H9 (cell line): ENCODE measurements around the gene YDJC. TPM values are rescaled to one million over a fixed set of nuclear protein-coding genes. Genes with fewer than 3 reads are reported as not detected.

ENCODE experiments used
- DNase-seq: peaks from one replicate; pipeline ENCODE4 v3.0.0-alpha.2; 2017
- H2AFZ ChIP-seq: one replicate; pipeline ENCODE4 v1.6.1; 2013; ENCODE audit warnings: mild to moderate bottlenecking, low read length, control low read depth, moderate library complexity
- H2AK5ac ChIP-seq: 2 replicates; pipeline ENCODE4 v1.6.1; 2013; ENCODE audit warnings: low read length, control low read depth, mixed read lengths; ENCODE audit not compliant: insufficient read length
- H2BK120ac ChIP-seq: one replicate; pipeline ENCODE4 v1.6.1; 2013; ENCODE audit warnings: low read depth, mild to moderate bottlenecking, low read length, control low read depth, inconsistent platforms; ENCODE audit not compliant: poor library complexity, severe bottlenecking
- H2BK12ac ChIP-seq: 2 replicates; pipeline ENCODE4 v1.6.1; 2013; ENCODE audit warnings: low read length, control low read depth, mixed read lengths, low read depth; ENCODE audit not compliant: insufficient read length
- H2BK15ac ChIP-seq: 2 replicates; pipeline ENCODE4 v1.6.1; 2013; ENCODE audit warnings: low read depth, low read length, control low read depth
- H2BK20ac ChIP-seq: one replicate; pipeline ENCODE4 v1.6.1; 2013; ENCODE audit warnings: low read depth, mild to moderate bottlenecking, low read length, control low read depth, inconsistent platforms; ENCODE audit not compliant: poor library complexity, severe bottlenecking
- H2BK5ac ChIP-seq: 2 replicates; pipeline ENCODE4 v1.6.1; 2013; ENCODE audit warnings: low read length, control low read depth, mixed read lengths; ENCODE audit not compliant: insufficient read length
- H3K14ac ChIP-seq: 2 replicates; pipeline ENCODE4 v1.6.1; 2013; ENCODE audit warnings: low read length, control low read depth; ENCODE audit not compliant: insufficient read depth
- H3K18ac ChIP-seq: 2 replicates; pipeline ENCODE4 v1.6.1; 2013; ENCODE audit warnings: low read depth, mild to moderate bottlenecking, mixed read lengths, low read length, control low read depth; ENCODE audit not compliant: insufficient read length
- H3K23ac ChIP-seq: 2 replicates; pipeline ENCODE4 v1.6.1; 2013; ENCODE audit warnings: low read length, control low read depth, mixed read lengths, low read depth; ENCODE audit not compliant: insufficient read length
- H3K23me2 ChIP-seq: 2 replicates; pipeline ENCODE4 v1.6.1; 2013; ENCODE audit warnings: low read depth, mild to moderate bottlenecking, mixed read lengths, low read length, control low read depth; ENCODE audit not compliant: insufficient read length, poor library complexity, severe bottlenecking
- H3K27ac ChIP-seq: 2 replicates; pipeline ENCODE4 v1.5.1; 2013; ENCODE audit warnings: low read length, control low read depth, mixed read lengths, low read depth; ENCODE audit not compliant: insufficient read length
- H3K27me3 ChIP-seq: 2 replicates; pipeline ENCODE4 v1.6.1; 2013; ENCODE audit warnings: low read length, control low read depth, inconsistent platforms; ENCODE audit not compliant: insufficient read depth
- H3K4ac ChIP-seq: 2 replicates; pipeline ENCODE4 v1.6.1; 2013; ENCODE audit warnings: low read depth, mild to moderate bottlenecking, control low read depth, inconsistent platforms, low read length, moderate library complexity
- H3K4me1 ChIP-seq: 2 replicates; pipeline ENCODE4 v1.6.1; 2013; ENCODE audit warnings: low read length, control low read depth, inconsistent platforms; ENCODE audit not compliant: insufficient read depth
- H3K4me2 ChIP-seq: 2 replicates; pipeline ENCODE4 v1.6.1; 2013; ENCODE audit warnings: low read length, control low read depth, mixed read lengths; ENCODE audit not compliant: insufficient read length, insufficient read depth
- H3K56ac ChIP-seq: 2 replicates; pipeline ENCODE4 v1.6.1; 2013; ENCODE audit warnings: low read depth, mild to moderate bottlenecking, mixed read lengths, low read length, control low read depth; ENCODE audit not compliant: insufficient read length
- H3K79me1 ChIP-seq: 2 replicates; pipeline ENCODE4 v1.6.1; 2013; ENCODE audit warnings: low read depth, mild to moderate bottlenecking, moderate library complexity, low read length, control low read depth, inconsistent platforms; ENCODE audit not compliant: insufficient read depth, poor library complexity, severe bottlenecking
- H3K79me2 ChIP-seq: 2 replicates; pipeline ENCODE4 v1.6.1; 2013; ENCODE audit warnings: low read length, control low read depth, inconsistent platforms; ENCODE audit not compliant: insufficient read depth
- H3K9ac ChIP-seq: 2 replicates; pipeline ENCODE4 v1.6.1; 2013; ENCODE audit warnings: low read length, control low read depth, mixed read lengths; ENCODE audit not compliant: insufficient read length; ENCODE audit errors: extremely low read depth
- H3K9me3 ChIP-seq: one replicate; pipeline ENCODE4 v1.6.1; 2013; ENCODE audit warnings: low read depth, low read length, inconsistent platforms; ENCODE audit not compliant: control insufficient read depth
- H3T11ph ChIP-seq: one replicate; pipeline ENCODE4 v1.6.1; 2013; ENCODE audit warnings: mild to moderate bottlenecking, low read length, control low read depth, inconsistent platforms
- H4K20me1 ChIP-seq: one replicate; pipeline ENCODE4 v1.6.1; 2013; ENCODE audit not compliant: control insufficient read depth, insufficient read length, insufficient read depth
- H4K5ac ChIP-seq: 2 replicates; pipeline ENCODE4 v1.6.1; 2013; ENCODE audit warnings: low read depth, mild to moderate bottlenecking, mixed read lengths, low read length, control low read depth; ENCODE audit not compliant: insufficient read length
- H4K8ac ChIP-seq: replicated peaks from 2 replicates; pipeline ENCODE4 v1.6.1; 2013; ENCODE audit warnings: low read length, control low read depth, mixed read lengths, low read depth; ENCODE audit not compliant: insufficient read length
- H4K91ac ChIP-seq: 2 replicates; pipeline ENCODE4 v1.6.1; 2013; ENCODE audit warnings: low read depth, mild to moderate bottlenecking, moderate library complexity, mixed read lengths, low read length, control low read depth; ENCODE audit not compliant: insufficient read length
- H3K27ac Mint-ChIP-seq, 3 experiments: 2 replicates in 2 of 3; 3 replicates in 1 of 3; pipeline ENCODE4 v1.8.0; 2020 to 2021; ENCODE audit warnings: mixed read lengths in 3 of 3, mild to moderate bottlenecking in 1 of 3, moderate library complexity in 1 of 3
- H3K27me3 Mint-ChIP-seq: 2 replicates; pipeline ENCODE4 v1.8.0; 2021; ENCODE audit warnings: low read depth, mild to moderate bottlenecking, moderate library complexity, mixed read lengths
- H3K36me3 Mint-ChIP-seq, 3 experiments: 2 replicates in 2 of 3; 3 replicates in 1 of 3; pipeline ENCODE4 v1.8.0; 2020 to 2021; ENCODE audit warnings: low read depth in 3 of 3, mixed read lengths in 3 of 3; ENCODE audit not compliant: insufficient read depth in 1 of 3
- H3K4me1 Mint-ChIP-seq, 2 experiments: 2 replicates each; pipeline ENCODE4 v1.8.0; 2020; ENCODE audit warnings: mixed read lengths in 2 of 2
- H3K4me3 Mint-ChIP-seq, 2 experiments: 2 replicates in 1 of 2; 3 replicates in 1 of 2; pipeline ENCODE4 v1.8.0; 2020 to 2021; ENCODE audit warnings: mild to moderate bottlenecking in 2 of 2, mixed read lengths in 2 of 2, moderate library complexity in 1 of 2
- H3K9me3 Mint-ChIP-seq, 2 experiments: 2 replicates in 1 of 2; 3 replicates in 1 of 2; pipeline ENCODE4 v1.8.0; 2020; ENCODE audit warnings: mild to moderate bottlenecking in 2 of 2, mixed read lengths in 2 of 2, moderate library complexity in 1 of 2
- CTCF ChIP-seq: fragments of 200-600 bp; sonication (generic); conservative IDR thresholded peaks from 3 replicates; pipeline ENCODE4 v1.8.0; 2021; ENCODE audit warnings: antibody characterized with exemption, mild to moderate bottlenecking
- WGBS: extraction: QIAGEN DNeasy Blood & Tissue Kit; methylation state at CpG from one replicate; pipeline ENCODE4 v1.1.7; 2013; ENCODE audit warnings: missing lambda C conversion rate, low lambda C conversion rate, mixed read lengths; ENCODE audit not compliant: insufficient read length; ENCODE audit errors: extremely low coverage; 5-methylcytosine and 5-hydroxymethylcytosine counted together
- total RNA-seq: library from RNA; stranded (reverse); gene quantifications from 2 replicates; pipeline ENCODE4 v1.2.1, GENCODE V29; 2021

YDJC gene
- total RNA-seq, 1 experiment from 2014 or later: 30.2 TPM

GRCh38 chr22:21651521-21652009 is 21.7 kb upstream of the YDJC start:
- H3K18ac ChIP-seq: peak overlapping the region; percentile 82
- WGBS: no CpG with 5 or more reads among the region's 29 CpGs
- no peaks in the 10 kb centered on the region for H3K9me3 Mint-ChIP-seq
- no peak overlapping the region for H3T11ph ChIP-seq
- no peaks in the 10 kb centered on the region for H3K79me2 ChIP-seq
- H3K36me3 Mint-ChIP-seq: peaks cover 13 to 30% (median 16%) of the 10 kb centered on the region in 3 experiments; a peak in 6 of 7 replicates
- H3K27ac ChIP-seq: no peak overlapping the region
- peak overlapping the region; percentile 65 for H3K14ac ChIP-seq
- peaks cover under 1% of the 10 kb centered on the region; the same call in 1 of the 2 replicates for H3K4me1 ChIP-seq
- no peak overlapping the region for H4K91ac ChIP-seq
- no peak overlapping the region for H2BK5ac ChIP-seq
- H2AK5ac ChIP-seq: no peak overlapping the region
- no peaks in the 10 kb centered on the region for H3K9me3 ChIP-seq
- peaks cover 20 to 23% of the 10 kb centered on the region in 2 experiments for H3K4me1 Mint-ChIP-seq
- no peak overlapping the region for H2BK20ac ChIP-seq
- no peak overlapping the region for H2BK15ac ChIP-seq
- H3K79me1 ChIP-seq: no peaks in the 10 kb centered on the region
- no peaks in the 10 kb centered on the region for H4K20me1 ChIP-seq
- H2BK12ac ChIP-seq: no peak overlapping the region
- H3K4me2 ChIP-seq: peak overlapping the region; percentile 86
- TF ChIP-seq CTCF: no peak
- no peaks in the 10 kb centered on the region for H3K27me3 Mint-ChIP-seq
- no peak overlapping the region for H3K23ac ChIP-seq
- no peak overlapping the region for H4K5ac ChIP-seq
- peak overlapping the region; percentile 59 for H2AFZ ChIP-seq
- H4K8ac ChIP-seq: no peak overlapping the region
- H3K27me3 ChIP-seq: no peaks in the 10 kb centered on the region
- no peak overlapping the region for H2BK120ac ChIP-seq
- peaks cover 18% of the 10 kb centered on the region for H3K23me2 ChIP-seq
- H3K56ac ChIP-seq: no peak overlapping the region
- H3K9ac ChIP-seq: peak overlapping the region; percentile 61
- H3K4ac ChIP-seq: peak overlapping the region; percentile 81; the same call in 1 of the 2 replicates
- H3K27ac Mint-ChIP-seq: peak overlapping the region; percentile 83 to 96 (median 96)
- H3K4me3 Mint-ChIP-seq: peak overlapping the region; percentile 84 to 92
- DNase-seq: peak; percentile 51
